Left cardiac atrium (tissue), 4 donors: ENCODE data around the gene TTC34. TPM values are rescaled to one million over a fixed set of nuclear protein-coding genes. Genes with fewer than 3 reads are reported as not detected.
"Not testable (repeated sequence)": the region's sequence is repeated elsewhere in the genome, so short reads cannot be mapped to it uniquely, and the experiment has no call there.

ENCODE experiments used
- ATAC-seq, 2 donors: fragments of 200-7000 bp; cut with Tn5 transposase; one replicate each; pipeline ENCODE4 v1.9.1; 2020; ENCODE audit warnings: mild to moderate bottlenecking in 2 of 2, moderate library complexity in 2 of 2
- DNase-seq: peaks from one replicate; pipeline ENCODE4 v3.0.0-alpha.2; 2020
- intact Hi-C, 2 donors: fragments of 100-400 bp; cut with DNase I; formaldehyde crosslinking; loops; one replicate each; pipeline versions ENCODE4 v1.14.1 to v1.15.1; 2022 to 2023
- total RNA-seq, 2 donors: library from RNA; stranded (reverse); fragmentation: NEBNext Ultra II Directional; extraction: Animal tissue kit (Norgen Biotek cat#: 25700); gene quantifications; one replicate each; pipeline ENCODE4 v1.2.1, GENCODE V29; 2021
- donor health status: DM: no; HTN: yes; CAD: no.
- donor health status: DM: no; HTN: yes; CAD: no; lungs with severe emphysema.
- donor health status: DM: yes; HTN: yes; CAD: no.
- donor health status: Dilated cardiomyopathy.

Gene TTC34
- total RNA-seq, 2 donors from 2014 or later = 0.52 to 0.53 TPM

DNA sequence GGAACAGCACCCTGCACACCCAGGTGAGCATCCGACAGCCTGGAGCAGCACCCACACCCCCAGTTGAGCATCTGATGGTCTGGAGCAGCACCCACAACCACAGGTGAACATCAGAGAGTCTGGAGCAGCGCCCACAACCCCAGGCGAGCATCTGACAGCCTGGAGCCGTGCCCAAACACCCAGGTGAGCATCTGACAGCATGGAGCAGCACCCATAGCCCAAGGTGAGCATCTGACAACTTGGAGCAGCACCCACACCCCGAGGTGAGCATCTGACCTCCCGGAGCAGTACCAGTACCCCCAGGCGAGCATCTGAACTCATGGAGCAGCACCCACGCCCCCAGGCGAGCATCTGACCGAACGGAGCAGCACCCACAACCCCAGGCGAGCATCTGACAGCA lies 144.4 kb downstream of the TTC34 start:
- DNase-seq, ATAC-seq, intact Hi-C loops: not testable (repeated sequence)

DNA sequence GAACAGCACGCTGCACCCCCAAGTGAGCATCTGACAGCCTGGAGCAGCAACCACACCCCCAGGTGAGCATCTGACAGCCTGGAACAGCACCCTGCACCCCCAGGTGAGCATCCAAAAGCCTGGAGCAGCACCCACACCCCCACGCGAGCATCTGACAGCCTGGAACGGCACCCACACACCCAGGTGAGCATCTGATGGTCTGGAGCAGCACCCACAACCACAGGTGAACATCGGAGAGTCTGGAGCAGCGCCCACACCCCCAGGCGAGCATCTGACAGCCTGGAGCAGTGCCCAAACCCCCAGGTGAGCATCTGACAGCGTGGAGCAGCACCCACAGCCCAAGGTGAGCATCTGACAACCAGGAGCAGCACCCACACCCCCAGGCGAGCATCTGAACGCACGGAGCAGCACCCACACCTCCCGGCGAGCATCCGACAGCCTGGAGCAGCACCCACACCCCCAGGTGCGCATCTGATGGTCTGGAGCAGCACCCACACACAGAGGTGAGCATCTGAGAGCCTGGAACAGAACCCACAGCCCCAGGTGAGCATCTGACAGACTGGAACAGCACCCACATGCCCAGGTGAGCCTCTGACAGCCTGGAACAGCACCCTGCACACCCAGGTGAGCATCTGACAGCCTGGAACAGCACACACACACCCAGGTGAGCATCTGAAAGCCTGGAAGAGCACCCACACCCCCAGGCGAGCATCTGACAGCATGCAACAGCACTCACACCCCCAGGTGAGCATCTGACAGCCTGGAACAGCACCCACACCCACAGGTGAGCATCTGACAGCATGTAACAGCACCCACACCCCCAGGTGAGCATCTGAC lies 145.7 kb downstream of the TTC34 start:
- ATAC-seq, intact Hi-C loops, DNase-seq: not testable (repeated sequence)

DNA sequence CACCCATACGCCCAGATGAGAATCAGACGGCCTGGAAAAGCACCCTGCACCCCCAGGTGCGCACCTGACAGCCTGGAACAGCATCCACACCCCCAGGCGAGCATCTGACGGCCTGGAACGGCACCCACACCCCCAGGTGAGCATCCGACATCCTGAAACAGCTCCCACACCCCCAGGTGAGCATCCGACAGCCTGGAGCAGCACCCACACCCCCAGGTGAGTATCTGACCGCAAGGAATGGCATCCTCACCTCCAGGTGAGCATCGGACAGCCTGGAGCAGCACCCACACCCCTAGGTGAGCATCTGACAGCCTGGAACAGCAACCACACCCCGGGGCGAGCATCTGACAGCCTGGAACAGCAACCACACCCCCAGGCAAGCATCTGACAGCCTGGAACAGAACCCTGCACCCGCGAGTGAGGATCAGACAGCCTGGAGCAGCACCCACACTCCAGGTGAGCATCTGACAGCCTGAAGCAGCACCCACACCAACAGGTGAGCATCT lies 147.0 kb downstream of the TTC34 start:
- intact Hi-C loops, DNase-seq, ATAC-seq: not testable (repeated sequence)

DNA sequence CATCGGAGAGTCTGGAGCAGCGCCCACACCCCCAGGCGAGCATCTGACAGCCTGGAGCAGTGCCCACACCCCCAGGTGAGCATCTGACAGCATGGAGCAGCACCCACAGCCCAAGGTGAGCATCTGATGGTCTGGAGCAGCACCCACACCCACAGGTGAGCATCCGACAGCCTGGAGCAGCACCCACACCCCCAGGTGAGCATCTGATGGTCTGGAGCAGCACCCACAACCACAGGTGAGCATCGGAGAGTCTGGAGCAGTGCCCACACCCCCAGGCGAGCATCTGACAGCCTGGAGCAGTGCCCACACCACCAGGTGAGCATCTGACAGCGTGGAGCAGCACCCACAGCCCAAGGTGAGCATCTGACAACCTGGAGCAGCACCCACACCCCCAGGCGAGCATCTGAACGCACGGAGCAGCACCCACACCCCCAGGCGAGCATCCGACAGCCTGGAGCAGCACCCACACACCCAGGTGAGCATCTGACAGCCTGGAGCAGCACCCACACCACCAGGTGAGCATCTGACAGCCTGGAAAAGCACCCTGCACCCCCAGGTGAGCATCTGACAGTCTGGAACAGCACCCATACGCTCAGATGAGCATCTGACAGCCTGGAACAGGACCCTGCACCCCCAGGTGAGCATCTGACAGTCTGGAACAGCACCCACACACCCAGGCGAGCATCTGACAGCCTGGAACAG lies 147.6 kb downstream of the TTC34 start:
- peak; percentile 56 for DNase-seq
- intact Hi-C loops, ATAC-seq: not testable (repeated sequence)

DNA sequence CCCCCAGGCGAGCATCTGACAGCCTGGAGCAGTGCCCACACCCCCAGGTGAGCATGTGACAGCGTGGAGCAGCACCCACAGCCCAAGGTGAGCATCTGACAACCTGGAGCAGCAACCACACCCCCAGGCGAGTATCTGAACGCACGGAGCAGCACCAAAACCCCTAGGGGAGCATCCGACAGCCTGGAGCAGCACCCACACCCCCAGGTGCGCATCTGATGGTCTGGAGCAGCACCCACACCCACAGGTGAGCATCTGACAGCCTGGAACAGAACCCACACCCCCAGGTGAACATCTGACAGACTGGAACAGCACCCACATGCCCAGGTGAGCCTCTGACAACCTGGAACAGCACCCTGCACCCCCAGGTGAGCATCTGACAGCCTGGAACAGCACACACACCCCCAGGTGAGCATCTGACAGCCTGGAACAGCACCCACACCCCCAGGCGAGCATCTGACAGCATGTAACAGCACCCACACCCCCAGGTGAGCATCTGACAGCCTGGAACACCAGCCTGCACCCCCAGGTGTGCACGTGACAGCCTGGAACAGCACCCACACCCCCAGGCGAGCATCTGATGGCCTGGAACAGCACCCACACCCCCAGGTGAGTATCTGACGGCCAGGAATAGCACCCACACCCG lies 148.4 kb downstream of the TTC34 start:
- ATAC-seq, DNase-seq, intact Hi-C loops: not testable (repeated sequence)

DNA sequence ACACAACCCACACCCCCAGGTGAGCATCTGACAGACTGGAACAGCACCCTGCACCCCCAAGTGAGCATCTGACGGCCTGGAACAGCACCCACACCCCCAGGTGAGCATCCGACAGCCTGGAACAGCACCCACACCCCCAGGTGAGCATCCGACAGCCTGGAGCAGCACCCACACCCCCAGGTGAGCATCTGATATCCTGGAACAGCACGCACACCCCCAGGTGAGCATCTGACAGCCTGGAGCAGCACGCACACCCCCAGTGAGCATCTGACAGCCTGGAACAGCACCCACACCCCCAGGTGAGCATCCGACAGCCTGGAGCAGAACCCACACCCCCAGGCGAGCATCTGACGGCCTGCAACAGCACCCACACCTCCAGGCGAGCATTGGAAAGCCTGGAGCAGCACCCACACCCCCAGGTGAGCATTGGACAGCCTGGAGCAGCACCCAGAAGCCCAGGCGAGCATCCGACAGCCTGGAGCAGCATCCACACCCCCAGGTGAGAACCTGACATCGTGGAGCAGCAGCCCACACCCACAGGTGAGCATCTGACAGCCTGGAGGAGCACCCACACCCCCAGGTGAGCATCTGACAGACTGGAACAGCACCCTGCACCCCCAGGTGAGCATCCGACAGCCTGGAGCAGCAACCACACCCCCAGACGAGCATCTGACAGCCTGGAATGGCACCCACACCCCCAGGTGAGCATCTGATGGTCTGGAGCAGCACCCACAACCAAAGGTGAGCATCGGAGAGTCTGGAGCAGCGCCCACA lies 149.2 kb downstream of the TTC34 start:
- DNase-seq, intact Hi-C loops, ATAC-seq: not testable (repeated sequence)

DNA sequence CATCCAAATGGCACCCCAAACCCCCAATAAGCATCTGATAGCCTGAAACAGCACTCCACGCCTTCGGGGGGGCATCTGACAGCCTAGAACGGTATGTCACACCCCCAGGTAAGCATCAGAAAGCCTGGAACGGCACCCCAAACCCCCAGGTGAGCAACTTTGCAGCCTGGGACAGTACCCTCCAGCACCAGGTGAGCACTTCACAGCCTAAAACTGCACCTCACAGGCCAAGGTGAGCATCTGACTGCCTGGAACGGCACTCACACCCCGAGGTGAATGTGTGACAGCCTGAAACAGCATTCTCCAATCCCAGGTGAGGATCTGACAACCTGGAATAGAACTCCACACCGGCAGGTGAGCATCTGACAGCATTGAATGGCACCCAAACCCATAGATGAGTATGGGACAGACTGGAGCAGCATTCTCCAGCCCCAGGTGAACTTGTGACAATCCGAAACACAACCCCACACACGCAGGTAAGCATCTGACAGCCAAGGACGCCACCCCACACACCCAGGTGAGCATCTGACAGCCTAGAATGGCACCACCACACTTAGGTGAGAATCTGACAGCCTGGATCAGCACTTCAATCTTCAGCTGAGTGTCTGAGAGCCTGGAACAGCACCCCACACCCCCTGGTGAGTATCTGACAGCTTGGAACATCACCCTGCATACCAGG lies 150.4 kb downstream of the TTC34 start:
- no peak for ATAC-seq
- peak; percentile 5 for DNase-seq
- intact Hi-C loops = no loop called here

DNA sequence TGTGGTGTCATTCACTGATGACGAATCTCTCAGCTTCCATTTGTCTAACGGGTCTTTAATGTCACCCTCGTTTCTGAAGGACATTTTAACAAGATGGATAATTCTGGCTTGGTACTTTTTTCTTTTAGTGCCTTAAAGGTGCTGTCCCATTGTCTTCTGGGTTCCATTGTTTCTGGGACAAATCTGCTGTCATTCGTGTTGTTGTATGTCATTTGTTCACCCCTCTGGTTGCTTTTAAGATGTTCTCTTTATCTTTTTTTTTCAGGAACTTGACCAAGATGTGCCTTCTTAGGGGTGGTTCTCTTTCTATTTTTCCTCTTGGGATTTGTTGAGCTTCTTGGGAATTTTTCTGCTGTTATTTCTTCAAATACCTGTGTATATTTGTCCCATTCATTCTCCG lies 154.7 kb downstream of the TTC34 start:
- intact Hi-C loops = loop anchor here in 1 of 2 donors (10.0 kb wide), 1 partner anchor 232 kb away; the partner anchor contains the start of gene PEX10
- ATAC-seq = no peak
- DNase-seq = no peak

DNA sequence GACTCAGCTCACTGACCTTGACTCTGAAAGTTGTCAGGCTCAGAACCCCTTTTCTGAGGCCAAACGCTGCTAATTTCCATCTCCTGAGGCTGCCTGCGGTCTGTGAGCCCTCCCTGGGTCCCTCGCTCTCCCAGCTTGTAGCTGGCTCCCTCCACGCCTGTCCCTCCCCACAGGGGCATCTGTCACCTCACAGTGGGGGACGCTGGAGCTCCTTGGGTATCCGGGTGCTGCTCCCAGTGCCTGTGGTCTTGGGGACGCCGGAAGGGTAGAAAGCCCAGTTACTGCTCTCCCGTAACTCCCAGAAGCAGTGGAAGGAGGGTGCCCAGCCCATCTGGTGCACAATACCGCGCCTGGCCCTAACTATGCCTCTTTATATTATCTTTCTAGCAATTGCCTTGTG lies 155.7 kb downstream of the TTC34 start:
- intact Hi-C loops = loop anchor here in 1 of 2 donors (10.0 kb wide), 1 partner anchor 231 kb away; the partner anchor contains the start of gene PEX10
- DNase-seq (peak; percentile 2), ATAC-seq (no peak)

DNA sequence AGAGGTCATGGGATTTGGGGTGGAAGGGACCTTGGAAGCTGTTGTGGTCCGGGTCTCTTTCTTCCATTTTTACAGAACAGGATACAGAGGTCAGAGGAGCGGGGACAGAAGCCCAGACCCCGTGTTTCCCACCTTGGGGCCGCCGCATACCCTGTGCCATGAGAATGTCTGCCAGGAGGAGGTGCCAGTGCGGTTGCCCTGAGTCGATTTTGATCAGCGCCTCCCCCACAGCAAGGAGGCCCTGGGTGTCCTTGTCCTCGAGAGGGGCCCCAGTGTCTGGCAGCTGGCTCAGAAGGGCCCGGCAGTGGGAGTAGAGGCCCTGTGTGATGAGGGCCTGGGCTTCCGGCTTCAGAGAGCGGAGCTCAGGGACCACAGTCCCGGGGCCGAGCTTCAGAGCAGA lies 156.3 kb downstream of the TTC34 start:
- intact Hi-C loops = loop anchor here in 1 of 2 donors (10.0 kb wide), 1 partner anchor 230 kb away; the partner anchor contains the start of gene PEX10
- peak; percentile 7 for DNase-seq
- ATAC-seq = no peak

DNA sequence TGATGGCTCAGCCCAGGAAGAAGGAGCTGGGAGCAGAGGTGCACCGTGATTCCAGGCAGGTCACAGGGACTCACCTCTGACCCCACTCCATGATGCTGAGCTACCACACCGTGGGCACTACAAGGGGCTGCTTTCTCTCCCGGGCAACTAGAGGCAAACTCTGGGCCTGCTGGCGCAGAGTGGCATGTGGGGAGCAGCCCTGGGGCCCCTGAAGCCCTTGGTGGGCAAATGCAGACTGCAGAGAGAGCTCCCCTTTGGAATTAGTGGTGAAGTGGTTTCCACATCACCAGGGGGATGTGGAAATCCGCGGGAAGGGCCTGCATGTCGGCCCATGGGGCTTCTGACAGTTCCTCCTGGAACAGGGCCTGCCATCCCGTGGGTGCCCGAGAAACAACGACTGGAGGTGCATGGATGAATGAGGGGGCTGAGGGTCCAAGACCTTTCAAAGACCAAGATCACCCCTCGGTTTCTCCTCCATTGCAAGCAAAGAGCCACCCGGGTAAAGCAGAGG lies 156.8 kb downstream of the TTC34 start:
- intact Hi-C loops = loop anchor here in 1 of 2 donors (10.0 kb wide), 1 partner anchor 230 kb away; the partner anchor contains the start of gene PEX10
- ATAC-seq = no peak
- DNase-seq = peak; percentile 15

DNA sequence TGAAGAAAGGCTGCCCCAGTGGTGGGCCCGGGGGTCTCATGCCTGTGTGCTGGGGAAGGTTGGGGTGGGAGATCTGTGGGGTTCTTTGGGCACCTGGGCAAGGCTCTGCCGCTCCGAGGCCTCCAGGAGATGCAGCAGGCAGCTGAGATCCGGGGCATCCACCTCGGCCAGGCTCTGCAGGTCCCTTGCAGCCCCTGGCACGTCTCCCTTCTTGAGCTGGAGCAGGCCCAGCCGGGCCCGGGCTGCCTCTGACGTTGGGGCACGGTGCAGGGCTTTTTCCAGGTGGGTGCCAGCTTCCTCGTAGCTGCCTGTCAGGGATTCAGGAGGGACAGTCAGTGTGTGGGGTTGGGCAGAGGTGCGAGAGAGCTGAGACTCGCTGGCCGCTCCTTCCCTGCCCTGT lies 157.3 kb downstream of the TTC34 start:
- intact Hi-C loops = loop anchor here in 1 of 2 donors (10.0 kb wide), 1 partner anchor 229 kb away; the partner anchor contains the start of gene PEX10
- DNase-seq (peak; percentile 14), ATAC-seq (no peak)

DNA sequence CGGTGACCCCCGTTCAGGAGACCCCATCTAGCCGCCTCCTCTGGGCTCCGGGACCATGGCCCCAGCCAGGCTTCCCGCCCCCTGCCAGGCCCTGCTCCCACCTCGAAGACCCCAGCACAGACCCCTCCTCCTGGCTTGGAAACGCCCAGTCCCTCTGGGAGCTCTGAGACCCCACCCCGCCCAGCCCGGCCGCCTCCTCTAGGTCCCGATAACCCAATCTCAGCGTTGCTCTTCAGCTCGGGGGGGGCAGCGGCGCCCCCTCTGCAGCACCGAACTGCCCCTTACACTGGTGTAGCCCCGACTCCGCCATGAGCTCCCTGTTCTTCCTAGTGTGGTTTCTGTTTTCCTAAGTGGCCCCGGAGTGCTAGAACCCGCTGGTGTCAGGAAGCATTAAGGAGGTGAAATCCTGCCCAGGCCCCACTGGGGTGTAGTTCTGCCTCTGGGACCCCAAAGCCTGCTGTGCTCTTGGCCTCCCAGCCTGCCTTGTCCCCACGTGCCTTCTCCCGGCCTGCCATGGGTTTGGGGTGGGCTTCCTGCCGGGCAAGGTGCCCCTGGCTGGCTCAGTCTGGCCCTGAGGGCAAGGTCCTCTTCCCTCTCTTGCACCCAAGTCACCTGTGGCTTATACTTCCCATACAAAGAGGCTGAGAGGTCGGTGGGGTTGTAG lies 157.9 kb downstream of the TTC34 start:
- DNase-seq (peak; percentile 17), ATAC-seq (no peak)
- intact Hi-C loops = loop anchor here in 1 of 2 donors (10.0 kb wide), 1 partner anchor 229 kb away; the partner anchor contains the start of gene PEX10

DNA sequence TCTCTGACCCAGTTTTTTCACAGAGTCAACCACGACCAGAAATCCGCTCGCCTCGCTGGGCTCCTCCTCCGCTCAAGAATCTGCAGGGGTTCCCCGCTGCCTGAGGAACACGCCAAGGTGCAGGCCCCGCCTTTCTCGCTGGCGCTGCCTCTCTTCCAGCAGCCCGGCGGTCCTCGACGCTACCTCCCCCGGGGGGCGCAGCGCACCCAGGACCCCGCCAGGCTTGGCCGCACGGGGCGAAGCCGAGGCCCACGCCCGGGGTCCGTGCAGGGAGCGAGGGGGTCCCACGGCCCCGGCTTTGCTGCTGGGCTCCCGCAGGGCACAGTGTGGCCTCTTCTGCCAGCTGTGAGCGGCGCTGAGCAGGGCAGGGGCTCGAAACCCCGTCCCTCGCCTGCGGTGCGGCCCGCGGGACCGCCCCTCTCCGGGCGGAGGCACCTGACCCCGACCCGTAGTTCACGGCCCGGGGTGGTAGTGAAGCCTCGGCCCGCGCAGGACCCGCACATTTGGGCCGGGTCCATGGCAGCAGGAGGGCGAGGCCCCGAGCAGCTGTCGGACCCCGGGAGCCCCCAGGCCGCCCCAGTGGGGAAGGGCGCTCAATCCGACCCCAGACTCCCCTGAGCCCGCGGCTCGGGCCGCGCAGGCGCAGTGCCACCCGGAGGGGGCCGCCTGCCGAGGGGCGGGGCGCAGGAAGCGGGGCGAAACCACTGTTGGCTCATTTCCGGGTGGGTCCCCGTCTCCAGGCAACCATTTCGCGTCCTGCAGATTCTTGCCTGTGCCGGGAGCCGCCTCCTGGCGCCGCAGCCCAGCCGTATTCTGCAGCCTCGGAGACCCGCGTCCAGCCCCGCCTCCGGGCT lies 158.7 kb downstream of the TTC34 start:
- ATAC-seq (peak; percentile 94), DNase-seq (peak; percentile 94)
- intact Hi-C loops = loop anchor here in 1 of 2 donors (10.0 kb wide), 1 partner anchor 228 kb away; the partner anchor contains the start of gene PEX10

DNA sequence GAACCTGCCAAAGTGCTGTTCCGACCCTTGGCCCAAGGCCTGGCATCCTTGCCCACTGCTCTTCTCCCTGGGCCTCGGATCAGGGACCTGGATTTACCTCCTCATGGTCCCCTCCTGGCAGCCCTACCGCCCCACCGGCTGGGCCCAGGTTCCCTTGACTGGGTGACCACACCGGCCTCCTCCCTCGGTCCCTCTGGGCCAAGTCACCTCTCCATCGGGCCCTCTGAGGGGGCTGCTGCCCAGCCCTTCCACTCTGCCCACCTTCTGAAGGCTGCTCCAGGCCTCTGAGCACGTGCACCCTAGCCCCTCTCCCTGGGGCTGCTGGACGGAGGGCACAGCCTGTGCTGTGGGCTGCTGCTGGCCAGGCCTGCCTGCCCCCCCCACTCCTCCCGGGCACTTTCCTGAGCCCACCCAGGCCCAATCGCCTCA lies 159.3 kb downstream of the TTC34 start:
- intact Hi-C loops = loop anchor here in 1 of 2 donors (10.0 kb wide), 1 partner anchor 227 kb away; the partner anchor contains the start of gene PEX10
- DNase-seq = peak; percentile 18
- ATAC-seq = no peak
